CD4-positive, alpha-beta T cell treated with Interleukin-17A for 4 hours (primary cell): ENCODE data around the gene HMBS.

ENCODE experiments used
- DNase-seq: peaks from one replicate; pipeline ENCODE4 v3.0.0-alpha.2; 2020; ENCODE audit warnings: mixed read lengths

HMBS gene

GRCh38 chr11:119077839-119078238, 6.8 kb upstream of the HMBS start:
- DNase-seq, result no peak

- no peak for DNase-seq
These were observed 5.8 kb upstream of the HMBS start for GRCh38 chr11:119078675-119079420.

GRCh38 chr11:119081682-119082260, 2.9 kb upstream of the HMBS start:
- DNase-seq, result no peak

- no peak for DNase-seq
These were observed 761 bp downstream of the HMBS start for GRCh38 chr11:119085437-119085847.

GRCh38 chr11:119087123-119087522, 2.4 kb downstream of the HMBS start:
- DNase-seq, result no peak

GRCh38 chr11:119087747-119088241, 3.1 kb downstream of the HMBS start:
- DNase-seq, result no peak

GRCh38 chr11:119088406-119088805, 3.7 kb downstream of the HMBS start:
- no peak for DNase-seq

GRCh38 chr11:119089319-119089718, 4.6 kb downstream of the HMBS start:
- DNase-seq, result no peak

- no peak for DNase-seq
These were observed 6.5 kb downstream of the HMBS start for GRCh38 chr11:119091178-119091577.

GRCh38 chr11:119091966-119092879, 7.5 kb downstream of the HMBS start:
- DNase-seq, result no peak

GRCh38 chr11:119092880-119093842, 8.5 kb downstream of the HMBS start:
- no peak for DNase-seq

- peak; percentile 65 for DNase-seq
These were observed 9.5 kb downstream of the HMBS start for GRCh38 chr11:119093942-119094815.

DNA sequence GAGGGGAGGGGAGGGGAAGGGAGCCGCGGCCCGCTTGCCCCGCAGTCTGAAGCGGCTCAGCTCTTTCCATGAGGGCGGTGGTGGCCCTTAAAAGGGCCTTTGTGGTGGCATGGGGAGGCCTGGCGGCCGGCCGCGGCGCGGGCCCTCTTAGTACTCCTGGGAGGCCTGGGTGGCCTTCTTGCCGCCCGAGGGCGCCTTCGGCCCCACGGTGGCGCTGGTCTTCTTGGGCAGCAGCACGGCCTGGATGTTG, 10.1 kb downstream of the HMBS start:
- DNase-seq, result peak; percentile 69

DNA sequence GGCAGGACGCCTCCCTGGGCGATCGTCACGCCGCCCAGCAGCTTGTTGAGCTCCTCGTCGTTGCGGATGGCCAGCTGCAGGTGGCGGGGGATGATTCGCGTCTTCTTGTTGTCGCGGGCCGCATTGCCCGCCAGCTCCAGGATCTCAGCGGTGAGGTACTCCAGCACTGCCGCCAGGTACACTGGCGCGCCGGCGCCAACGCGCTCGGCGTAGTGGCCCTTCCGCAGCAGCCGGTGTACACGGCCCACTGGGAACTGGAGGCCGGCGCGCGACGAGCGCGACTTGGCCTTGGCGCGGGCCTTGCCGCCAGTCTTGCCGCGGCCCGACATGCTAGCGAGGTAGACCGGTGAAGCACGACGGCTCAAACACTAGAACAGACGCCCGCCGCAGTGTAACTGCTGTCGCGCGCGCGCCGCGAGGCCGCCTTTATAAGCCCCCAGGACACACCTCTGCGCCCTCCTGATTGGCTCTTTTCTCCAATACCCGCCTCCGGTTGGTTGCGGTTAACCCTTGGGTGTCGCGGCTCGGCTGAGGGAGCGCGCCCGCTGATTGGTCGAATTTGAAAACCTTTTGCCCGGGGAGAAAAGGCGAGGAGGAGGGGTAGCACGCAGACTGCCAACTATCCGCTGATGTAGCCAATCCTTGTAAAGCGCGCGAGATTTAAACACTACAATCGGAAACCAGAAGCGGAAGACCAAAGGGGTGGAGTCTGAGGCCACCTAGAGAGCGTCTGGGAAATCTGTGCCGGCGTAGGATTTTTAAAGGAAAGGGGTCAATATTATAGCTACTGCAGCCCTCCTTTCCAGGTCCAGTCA, 10.6 kb downstream of the HMBS start:
- DNase-seq, result peak; percentile 98

DNA sequence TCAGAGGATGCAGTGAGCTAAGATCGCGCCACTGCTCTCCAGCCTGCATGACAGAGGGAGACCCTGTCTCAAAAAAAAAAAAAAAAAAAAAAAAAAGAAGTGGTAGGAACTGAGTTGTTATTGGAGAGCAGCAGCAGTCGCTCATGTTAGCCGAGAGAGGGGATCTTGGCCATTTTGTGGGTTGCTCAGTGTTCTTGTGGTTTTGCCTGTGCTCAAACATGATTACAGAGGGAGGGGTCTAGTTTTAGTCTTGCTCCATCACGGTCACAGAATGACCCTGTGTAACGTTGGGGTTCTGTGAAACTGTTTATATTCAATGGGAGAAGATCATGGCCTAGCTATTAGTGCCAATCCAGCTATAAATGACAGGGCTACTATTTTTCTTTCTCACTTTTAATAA, 15.0 kb downstream of the HMBS start:
- no peak for DNase-seq

GRCh38 chr11:119100246-119100970, 15.7 kb downstream of the HMBS start:
- no peak for DNase-seq

- DNase-seq, result no peak
These were observed 16.5 kb downstream of the HMBS start for GRCh38 chr11:119100994-119101758.

DNA sequence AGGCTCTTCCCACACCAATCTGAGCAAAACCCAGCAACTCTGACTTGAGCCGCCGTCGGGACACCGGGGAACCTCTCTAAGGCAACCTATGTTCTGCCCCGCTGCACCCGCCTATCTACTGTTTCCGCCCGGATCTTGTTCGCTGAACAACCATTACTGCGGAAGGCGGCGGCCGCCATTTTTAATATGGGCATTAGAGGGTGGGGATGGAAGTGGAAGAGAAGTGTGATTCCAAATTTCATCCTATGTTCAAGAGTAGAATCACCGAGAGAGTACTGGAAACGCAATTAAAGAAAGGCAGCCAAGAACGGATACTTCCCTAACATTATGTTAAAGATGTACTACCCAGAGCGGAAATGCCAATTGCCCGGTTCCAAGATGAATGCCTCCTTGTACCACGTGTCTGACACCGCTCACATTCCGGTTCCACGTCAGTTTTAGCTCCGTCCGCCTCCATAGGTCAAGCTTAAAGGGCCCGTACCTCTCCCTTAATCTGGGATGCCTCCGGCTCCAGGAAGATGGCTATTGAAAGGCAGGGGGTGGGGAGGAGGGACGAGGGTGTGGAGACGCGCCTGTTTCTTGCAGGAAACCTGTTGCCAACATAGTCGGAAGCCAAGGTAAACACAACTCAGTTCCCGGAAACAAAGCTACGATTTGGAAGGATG, 17.2 kb downstream of the HMBS start, which contains the start of gene DPAGT1:
Gene DPAGT1, minus strand, starts transcription at position 95 of the 665 bp plus-strand sequence. CDS start 198 bp downstream, outside the sequence.
- DNase-seq, result peak; percentile 85
